Transverse colon (tissue), 4 donors: Measurements from ENCODE around the gene DTX3.

ENCODE experiments used
- POLR2A ChIP-seq: fragments of 450-650 bp; IDR thresholded peaks from one replicate; pipeline ENCODE4 v1.6.1; 2016; ENCODE audit warnings: antibody characterized with exemption, mild to moderate bottlenecking, moderate library complexity
- POLR2AphosphoS5 ChIP-seq, 3 donors: sonication (generic); formaldehyde crosslinking; IDR thresholded peaks; one replicate each; pipeline ENCODE4 v1.6.1; 2016; ENCODE audit warnings: antibody characterized with exemption in 3 of 3
- TF ChIP-seq, protein P1 (sequence below), 5 experiments: fragments of 200-600 bp in 3 of 5; fragments of 450-650 bp in 2 of 5; sonication (generic) in 3 of 5; IDR thresholded peaks; 1 replicate in 2 of 5; 2 replicates in 3 of 5; pipeline ENCODE4 v1.5.1; 2016 to 2017; ENCODE audit warnings: antibody characterized with exemption in 5 of 5, inconsistent platforms in 3 of 5, mild to moderate bottlenecking in 2 of 5, moderate library complexity in 1 of 5

DNA sequence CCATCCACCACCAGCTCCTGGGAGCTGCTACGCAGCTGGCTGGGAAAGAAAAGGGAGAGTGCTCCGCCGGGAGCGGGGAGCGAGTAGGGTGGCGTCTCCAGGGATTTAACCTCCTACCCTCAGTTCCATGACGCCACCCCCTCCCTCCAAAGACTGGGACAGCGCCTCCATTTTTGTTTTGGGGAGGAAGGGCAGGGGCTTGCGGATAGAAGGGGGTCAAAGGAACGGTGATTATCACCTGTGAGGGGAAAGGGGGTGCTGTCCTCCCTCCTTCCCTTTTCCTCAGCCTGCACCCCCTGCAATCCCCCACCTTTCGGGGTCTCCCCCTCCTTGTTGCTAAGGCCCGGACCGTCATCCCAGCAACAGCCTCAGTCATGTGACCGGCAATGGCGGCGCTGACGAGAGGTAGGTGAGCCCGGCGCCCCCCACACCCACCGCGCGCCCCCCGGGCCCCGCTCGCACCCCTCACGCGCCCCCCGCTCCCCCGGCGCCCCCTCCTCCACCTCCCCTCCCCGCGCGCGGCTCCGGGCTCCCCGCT, at the start of gene DTX3:
- peak in 1 of 3 donors; percentile 30 for TF ChIP-seq POLR2AphosphoS5 (IDR thresholded peaks at IDR 0.05)
- TF ChIP-seq, protein P1, sequence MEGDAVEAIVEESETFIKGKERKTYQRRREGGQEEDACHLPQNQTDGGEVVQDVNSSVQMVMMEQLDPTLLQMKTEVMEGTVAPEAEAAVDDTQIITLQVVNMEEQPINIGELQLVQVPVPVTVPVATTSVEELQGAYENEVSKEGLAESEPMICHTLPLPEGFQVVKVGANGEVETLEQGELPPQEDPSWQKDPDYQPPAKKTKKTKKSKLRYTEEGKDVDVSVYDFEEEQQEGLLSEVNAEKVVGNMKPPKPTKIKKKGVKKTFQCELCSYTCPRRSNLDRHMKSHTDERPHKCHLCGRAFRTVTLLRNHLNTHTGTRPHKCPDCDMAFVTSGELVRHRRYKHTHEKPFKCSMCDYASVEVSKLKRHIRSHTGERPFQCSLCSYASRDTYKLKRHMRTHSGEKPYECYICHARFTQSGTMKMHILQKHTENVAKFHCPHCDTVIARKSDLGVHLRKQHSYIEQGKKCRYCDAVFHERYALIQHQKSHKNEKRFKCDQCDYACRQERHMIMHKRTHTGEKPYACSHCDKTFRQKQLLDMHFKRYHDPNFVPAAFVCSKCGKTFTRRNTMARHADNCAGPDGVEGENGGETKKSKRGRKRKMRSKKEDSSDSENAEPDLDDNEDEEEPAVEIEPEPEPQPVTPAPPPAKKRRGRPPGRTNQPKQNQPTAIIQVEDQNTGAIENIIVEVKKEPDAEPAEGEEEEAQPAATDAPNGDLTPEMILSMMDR (IDR thresholded peaks at IDR 0.05) = no peak
- no peak for TF ChIP-seq POLR2A
